HG02678 (cell line): Measurements from ENCODE around the gene SLC44A1.

Experiments used
- ATAC-seq: cut with Tn5 transposase; IDR thresholded peaks from one replicate; pipeline ENCODE4 v1.9.1; 2021; ENCODE audit warnings: mild to moderate bottlenecking, moderate library complexity; ENCODE audit not compliant: unreplicated experiment

SLC44A1 gene

DNA sequence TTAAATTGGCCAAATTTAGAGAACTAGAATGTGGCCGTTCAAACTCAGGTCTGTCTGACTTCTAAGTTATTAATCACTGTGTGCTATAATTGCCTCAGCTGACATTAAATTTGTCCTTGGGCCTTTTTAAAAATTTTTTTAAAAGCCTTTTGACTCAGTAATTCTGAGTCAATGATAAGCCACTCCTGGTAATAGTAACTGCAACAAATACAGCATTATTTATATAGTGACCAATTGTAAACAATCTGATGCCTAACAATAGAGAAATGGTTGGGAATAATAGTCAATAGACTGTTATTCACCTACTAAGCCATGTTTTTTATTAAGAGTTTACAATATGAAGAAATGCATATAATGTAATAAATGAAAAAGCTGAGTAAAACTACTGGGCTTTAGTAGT, 132.4 kb downstream of the SLC44A1 start:
- no peak for ATAC-seq

- peak; percentile 99 for ATAC-seq
Measured at GRCh38 chr9:105385381-105385985, 141.0 kb downstream of the SLC44A1 start.

GRCh38 chr9:105389796-105390195, 145.3 kb downstream of the SLC44A1 start:
- no peak for ATAC-seq

DNA sequence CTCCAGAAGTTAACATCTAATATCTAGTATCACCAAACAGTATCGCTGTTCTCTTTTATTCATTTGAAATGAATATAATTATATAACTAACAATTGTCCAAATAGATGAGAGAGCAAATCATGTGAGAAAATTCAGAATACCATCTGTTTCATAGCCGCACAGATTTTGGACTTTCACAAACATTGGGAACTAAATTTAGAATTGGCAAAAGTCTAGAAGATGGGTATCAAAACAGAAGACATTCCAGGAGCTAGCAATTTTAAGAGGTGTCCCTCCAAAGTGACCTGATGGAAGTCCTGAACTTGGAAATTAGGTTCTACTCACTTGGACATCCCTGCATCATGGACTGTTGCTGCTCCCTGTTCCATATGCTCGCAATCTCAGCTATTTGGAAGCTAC, 146.4 kb downstream of the SLC44A1 start:
- no peak for ATAC-seq

GRCh38 chr9:105391288-105391687, 146.8 kb downstream of the SLC44A1 start:
- ATAC-seq: no peak

- no peak for ATAC-seq
Measured at GRCh38 chr9:105392531-105392930, 148.1 kb downstream of the SLC44A1 start.

- ATAC-seq: no peak
Measured at GRCh38 chr9:105393576-105394344, 149.3 kb downstream of the SLC44A1 start.

- no peak for ATAC-seq
Measured at GRCh38 chr9:105396441-105396840, 152.0 kb downstream of the SLC44A1 start.

GRCh38 chr9:105396901-105397300, 152.4 kb downstream of the SLC44A1 start:
- no peak for ATAC-seq

DNA sequence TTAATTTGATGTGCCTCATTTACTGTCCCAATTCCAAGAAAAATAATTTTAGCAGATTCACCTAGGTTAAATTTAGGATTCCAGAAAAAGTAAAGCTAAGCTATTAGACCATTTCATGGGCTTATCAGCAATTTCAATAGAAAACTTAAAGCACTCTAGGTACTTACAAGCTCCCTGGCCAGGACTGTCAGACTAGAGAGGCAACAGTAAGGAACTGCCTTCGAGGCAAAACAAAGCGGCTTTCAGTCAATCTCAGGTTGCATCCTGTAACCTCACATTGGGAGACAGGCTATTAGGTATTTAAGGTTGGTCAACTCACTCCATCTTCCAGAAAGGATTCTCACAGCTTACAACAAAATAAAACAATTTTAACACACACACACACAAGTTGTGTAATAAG, 154.7 kb downstream of the SLC44A1 start:
- no peak for ATAC-seq

- no peak for ATAC-seq
Measured at GRCh38 chr9:105401651-105402050, 157.2 kb downstream of the SLC44A1 start.

GRCh38 chr9:105403552-105404248, 159.2 kb downstream of the SLC44A1 start:
- ATAC-seq: no peak

DNA sequence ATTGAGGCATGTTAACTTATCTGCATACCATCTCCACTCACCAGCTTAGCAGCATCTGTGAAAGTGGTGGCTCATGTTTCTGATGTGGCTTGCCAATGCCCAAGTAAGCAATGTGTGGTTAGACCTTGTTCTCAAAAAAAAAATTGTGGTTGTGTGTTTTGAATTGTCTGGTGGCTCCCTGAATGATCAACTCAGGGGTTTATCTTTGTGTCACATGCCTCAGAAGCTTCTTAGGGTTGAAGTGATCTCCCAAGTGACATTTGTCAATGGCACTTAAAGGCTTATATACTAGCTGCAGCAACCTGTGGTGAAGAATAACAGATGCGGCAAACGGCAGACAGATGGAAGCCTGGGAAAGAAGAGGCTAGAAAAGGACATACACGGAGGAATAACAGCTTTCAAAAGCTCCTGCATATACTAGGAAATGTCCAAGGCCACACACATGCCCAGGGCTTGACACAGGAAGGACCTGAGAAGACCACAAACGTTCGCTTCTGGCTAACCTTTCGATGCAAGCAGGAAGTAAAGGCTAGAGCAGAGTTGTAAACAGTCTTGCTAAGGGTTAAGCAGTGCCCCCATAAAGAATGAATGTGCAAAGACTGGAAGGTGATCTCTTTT, 161.2 kb downstream of the SLC44A1 start:
- peak; percentile 95 for ATAC-seq

- no peak for ATAC-seq
Measured at GRCh38 chr9:105406369-105406768, 161.9 kb downstream of the SLC44A1 start.

- no peak for ATAC-seq
Measured at GRCh38 chr9:105413525-105413924, 169.1 kb downstream of the SLC44A1 start.

- ATAC-seq: peak; percentile 80
Measured at GRCh38 chr9:105414947-105415661, 170.7 kb downstream of the SLC44A1 start.

- no peak for ATAC-seq
Measured at GRCh38 chr9:105415662-105415980, 171.2 kb downstream of the SLC44A1 start.

- ATAC-seq: peak; percentile 70
Measured at GRCh38 chr9:105416840-105417239, 172.4 kb downstream of the SLC44A1 start.

DNA sequence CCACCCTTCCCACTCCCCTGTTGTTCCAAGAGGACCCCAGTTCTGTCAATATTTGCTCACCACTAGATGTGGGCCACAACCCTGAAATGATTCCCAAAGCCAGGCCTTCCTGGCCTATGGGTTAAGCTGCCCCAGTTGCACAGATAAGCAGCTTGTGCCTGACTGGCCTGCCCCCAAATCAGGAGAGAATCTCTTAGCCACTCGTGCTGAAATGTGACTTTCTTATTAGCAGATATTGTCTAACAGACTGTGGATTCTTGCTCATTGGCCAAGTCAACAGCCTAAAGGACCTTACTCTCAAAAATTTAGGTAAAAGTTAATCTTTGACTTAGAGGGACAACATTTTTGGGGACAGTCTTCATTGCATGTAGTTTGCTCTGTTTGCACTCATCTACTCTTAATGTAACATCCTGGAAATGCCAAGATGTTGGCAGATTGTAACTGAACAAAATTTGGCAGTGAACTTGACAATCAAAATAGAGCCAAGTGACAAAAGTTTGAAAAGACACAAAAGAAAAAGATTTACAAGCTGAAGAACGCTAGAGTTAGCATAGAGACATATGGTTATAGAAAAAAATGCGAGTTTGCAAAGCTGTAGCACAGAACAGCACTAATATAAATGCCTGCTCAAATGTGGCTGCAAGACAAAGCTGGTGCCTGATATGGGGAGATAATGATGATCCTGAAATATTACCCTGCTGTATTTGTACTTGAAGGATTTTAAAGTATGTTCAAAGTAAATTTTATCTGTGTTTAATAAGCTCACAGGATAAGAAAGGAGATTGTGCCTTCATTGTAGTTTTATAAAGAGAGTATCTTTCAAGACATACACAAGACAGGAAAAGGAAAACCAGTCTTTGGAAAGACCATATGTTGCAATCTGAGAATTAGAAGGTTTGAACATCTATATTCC, 174.4 kb downstream of the SLC44A1 start:
- ATAC-seq: no peak
